HCT116 (cell line): ENCODE data around the gene METTL21C. TPM values are rescaled to one million over a fixed set of nuclear protein-coding genes. Genes with fewer than 3 reads are reported as not detected.

ENCODE experiments used
- ATAC-seq: fragments of 200-7000 bp; cut with Tn5 transposase; 2 replicates; pipeline ENCODE4 v1.9.1; 2020; ENCODE audit warnings: mild to moderate bottlenecking, moderate library complexity
- BruUV-seq: library from RNA; stranded (reverse); fragments of 400-500 nt; replicated peaks from 2 replicates; lab custom pipeline; 2021; lab: Mats Ljungman, UMichigan
- CTCF ChIA-PET: fragments of 300-600 bp; sonication (Branson Sonifier 250); formaldehyde crosslinking; loops from one replicate; lab custom pipeline; 2021; ENCODE audit warnings: antibody characterized with exemption; lab: Charles Lee
- POLR2A ChIA-PET: fragments of 300-600, 350-600 bp; sonication (Branson Sonifier 250); formaldehyde crosslinking; loops from one replicate; lab custom pipeline; 2021; ENCODE audit warnings: antibody characterized with exemption; lab: Charles Lee
- RAD21 ChIA-PET, 2 experiments: fragments of 300-600 bp; sonication (Branson Sonifier 250); formaldehyde crosslinking; loops; one replicate each; lab custom pipeline; 2023; ENCODE audit warnings: low total read pairs in 2 of 2; ENCODE audit not compliant: uncharacterized antibody in 2 of 2, unreplicated experiment in 2 of 2, low non-redundant PET in 1 of 2; lab: Charles Lee
- DNase-seq: peaks from one replicate; pipeline ENCODE4 v3.0.0-alpha.2; 2010; ENCODE audit warnings: low read depth, low spot score
- H2AFZ ChIP-seq: fragments of 200-600 bp; shearing (Covaris generic), sonication (generic); 2 replicates; pipeline ENCODE4 v1.6.1; 2017; ENCODE audit warnings: low read depth, mixed run types, mixed read lengths, antibody characterized with exemption, low read length; ENCODE audit not compliant: poor library complexity, severe bottlenecking
- H3K27ac ChIP-seq: 2 replicates; pipeline ENCODE4 v1.5.1; 2012; ENCODE audit warnings: low read depth, low read length
- H3K27me3 ChIP-seq: fragments of 200-600 bp; sonication (generic); 2 replicates; pipeline ENCODE4 v1.6.1; 2016; ENCODE audit warnings: mixed run types, low read length, mixed read lengths; ENCODE audit not compliant: insufficient read depth
- H3K36me3 ChIP-seq, 2 experiments: fragments of 200-500 bp in 1 of 2; fragments of 200-600 bp in 1 of 2; sonication (Bioruptor generic) in 1 of 2; sonication (generic) in 1 of 2; 2 replicates each; pipeline versions ENCODE4 v1.5.1 to v1.6.1; 2014 to 2016; ENCODE audit warnings: low read length in 2 of 2, inconsistent platforms in 1 of 2, mixed read lengths in 1 of 2, mixed run types in 1 of 2; ENCODE audit not compliant: insufficient read depth in 2 of 2, control insufficient read depth in 1 of 2
- H3K4me1 ChIP-seq, 2 experiments: fragments of 200-600 bp in 1 of 2; sonication (generic) in 1 of 2; 2 replicates each; pipeline versions ENCODE4 v1.5.1 to v1.6.1; 2012 to 2017; ENCODE audit warnings: low read length in 2 of 2, inconsistent platforms in 1 of 2, mild to moderate bottlenecking in 1 of 2, mixed read lengths in 1 of 2, mixed run types in 1 of 2, moderate library complexity in 1 of 2; ENCODE audit not compliant: insufficient read depth in 2 of 2, control insufficient read depth in 1 of 2
- H3K4me2 ChIP-seq: fragments of 200-600 bp; sonication (generic); 2 replicates; pipeline ENCODE4 v1.6.1; 2017; ENCODE audit warnings: mixed run types, low read length, mixed read lengths
- H3K4me3 ChIP-seq, 2 experiments: fragments of 200-600 bp in 1 of 2; sonication (generic) in 1 of 2; replicated peaks in 1 of 2; 2 replicates each; pipeline ENCODE4 v1.5.1; 2011 to 2016; ENCODE audit warnings: low read length in 2 of 2, control low read depth in 1 of 2, low read depth in 1 of 2, mild to moderate bottlenecking in 1 of 2, mixed read lengths in 1 of 2, mixed run types in 1 of 2
- H3K79me2 ChIP-seq: fragments of 200-600 bp; sonication (generic); 2 replicates; pipeline ENCODE4 v1.6.1; 2017; ENCODE audit warnings: mild to moderate bottlenecking, mixed run types, low read length, moderate library complexity, mixed read lengths; ENCODE audit not compliant: insufficient read depth
- H3K9ac ChIP-seq: fragments of 200-600 bp; sonication (generic); 2 replicates; pipeline ENCODE4 v1.6.1; 2016; ENCODE audit warnings: low read length, mixed read lengths
- H3K9me2 ChIP-seq: fragments of 200-600 bp; sonication (generic), shearing (Covaris generic); 2 replicates; pipeline ENCODE4 v1.6.1; 2017; ENCODE audit warnings: mixed run types, mild to moderate bottlenecking, moderate library complexity; ENCODE audit not compliant: insufficient read depth
- H3K9me3 ChIP-seq, 2 experiments: fragments of 200-500 bp in 1 of 2; fragments of 200-600 bp in 1 of 2; sonication (Bioruptor generic) in 1 of 2; sonication (generic) in 1 of 2; 2 replicates each; pipeline ENCODE4 v1.6.1; 2014 to 2017; ENCODE audit warnings: low read length in 2 of 2, mixed read lengths in 2 of 2, inconsistent platforms in 1 of 2, low read depth in 1 of 2, mild to moderate bottlenecking in 1 of 2, mixed run types in 1 of 2, moderate library complexity in 1 of 2; ENCODE audit not compliant: control insufficient read depth in 1 of 2, insufficient read depth in 1 of 2
- H4K20me1 ChIP-seq: fragments of 200-600 bp; sonication (generic), shearing (Covaris generic); 2 replicates; pipeline ENCODE4 v1.6.1; 2017; ENCODE audit warnings: mixed run types, mild to moderate bottlenecking, moderate library complexity; ENCODE audit not compliant: insufficient read depth
- CEBPB ChIP-seq: IDR thresholded peaks from 2 replicates; pipeline ENCODE4 v1.6.1; 2012; ENCODE audit warnings: low read depth
- EGR1 ChIP-seq: IDR thresholded peaks from 2 replicates; pipeline ENCODE4 v1.6.1; 2012; ENCODE audit warnings: low read depth
- EZH2 ChIP-seq: fragments of 200-600 bp; sonication (generic); IDR thresholded peaks from 2 replicates; pipeline ENCODE4 v1.6.1; 2017; ENCODE audit warnings: antibody characterized with exemption, mixed run types
- JUND ChIP-seq: IDR thresholded peaks from 2 replicates; pipeline ENCODE4 v1.6.1; 2012
- POLR2A ChIP-seq: IDR thresholded peaks from 2 replicates; pipeline ENCODE4 v1.7.0; 2011; ENCODE audit warnings: borderline replicate concordance; ENCODE audit not compliant: insufficient read depth, insufficient read length; ENCODE audit errors: extremely low read depth
- SIN3A ChIP-seq: IDR thresholded peaks from 2 replicates; pipeline ENCODE4 v1.6.1; 2012; ENCODE audit warnings: low read depth
- SRF ChIP-seq: IDR thresholded peaks from 2 replicates; pipeline ENCODE4 v1.6.1; 2012; ENCODE audit warnings: low read depth
- ZFX ChIP-seq: fragments of 450-650 bp; IDR thresholded peaks from 2 replicates; pipeline ENCODE4 v1.6.1; 2017
- intact Hi-C: fragments of 100-400 bp; cut with micrococcal nuclease; formaldehyde crosslinking; loops from 2 replicates; pipeline ENCODE4 v1.10.0; 2022
- total RNA-seq: library from RNA; stranded (reverse); gene quantifications from one replicate; pipeline ENCODE4 v1.2.1, GENCODE V29; 2021; ENCODE audit not compliant: unreplicated experiment
- TF ChIP-seq, protein P1 (sequence below): IDR thresholded peaks from 2 replicates; pipeline ENCODE4 v1.6.1; 2012; ENCODE audit warnings: low read depth

METTL21C gene
- total RNA-seq, 1 experiment from 2014 or later = not detected

DNA sequence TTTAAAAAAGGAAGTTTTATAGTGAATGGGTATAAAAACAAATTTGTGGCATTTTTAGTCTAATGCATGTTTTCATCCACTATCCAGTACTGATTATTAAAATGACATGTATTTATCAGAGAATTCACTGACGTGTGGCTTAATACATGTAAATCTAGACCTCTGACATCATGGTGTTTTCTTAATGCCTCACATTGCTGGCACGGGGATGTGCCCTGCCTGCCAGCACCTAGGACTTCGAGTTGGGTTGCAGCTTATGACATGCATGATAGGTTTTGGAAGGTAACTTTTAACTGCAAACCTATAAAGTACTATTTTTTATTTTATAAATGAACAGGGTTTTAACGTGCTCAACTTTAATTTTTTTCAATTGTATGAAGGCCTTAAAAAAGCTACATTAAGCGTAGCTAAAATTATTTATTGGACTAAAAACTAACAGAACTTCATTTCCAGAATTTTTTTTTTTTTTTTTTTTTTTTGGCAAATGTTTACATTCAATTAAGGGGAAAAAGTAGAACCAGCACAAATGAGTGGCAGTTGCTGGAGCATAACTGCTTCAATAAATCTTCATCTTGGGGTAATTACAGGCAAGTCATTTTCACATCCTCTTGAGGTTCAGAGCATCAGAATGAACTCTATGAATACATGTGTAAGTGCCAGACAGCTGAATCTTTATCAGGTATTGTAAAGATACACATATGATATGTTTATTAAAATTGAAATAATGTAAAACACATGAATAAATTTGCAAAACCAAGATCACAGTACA is 16.3 kb downstream of the METTL21C start:
- Histone ChIP-seq H3K9me3 (no peaks in the 10 kb centered on the region), H3K4me1 (no peaks in the 10 kb centered on the region), H3K4me2 (no peak overlapping the region), H3K79me2 (no peaks in the 10 kb centered on the region), H3K27ac (no peak overlapping the region), H2AFZ (no peak overlapping the region), H3K9ac (no peak overlapping the region), H3K27me3 (no peaks in the 10 kb centered on the region), H4K20me1 (no peaks in the 10 kb centered on the region), H3K36me3 (peaks cover 16 to 27% of the 10 kb centered on the region in 2 experiments; a peak in 3 of 4 replicates), H3K4me3 (no peak overlapping the region)
- no TSS peak for BruUV-seq
- ChIA-PET POLR2A (no interaction called here), CTCF (no interaction called here)
- intact Hi-C loops = no loop called here
- TF ChIP-seq ZFX (no peak), CEBPB (no peak), SIN3A (no peak), SRF (no peak), EGR1 (no peak), POLR2A (no peak), JUND (no peak), EZH2 (no peak)
- TF ChIP-seq, protein P1, sequence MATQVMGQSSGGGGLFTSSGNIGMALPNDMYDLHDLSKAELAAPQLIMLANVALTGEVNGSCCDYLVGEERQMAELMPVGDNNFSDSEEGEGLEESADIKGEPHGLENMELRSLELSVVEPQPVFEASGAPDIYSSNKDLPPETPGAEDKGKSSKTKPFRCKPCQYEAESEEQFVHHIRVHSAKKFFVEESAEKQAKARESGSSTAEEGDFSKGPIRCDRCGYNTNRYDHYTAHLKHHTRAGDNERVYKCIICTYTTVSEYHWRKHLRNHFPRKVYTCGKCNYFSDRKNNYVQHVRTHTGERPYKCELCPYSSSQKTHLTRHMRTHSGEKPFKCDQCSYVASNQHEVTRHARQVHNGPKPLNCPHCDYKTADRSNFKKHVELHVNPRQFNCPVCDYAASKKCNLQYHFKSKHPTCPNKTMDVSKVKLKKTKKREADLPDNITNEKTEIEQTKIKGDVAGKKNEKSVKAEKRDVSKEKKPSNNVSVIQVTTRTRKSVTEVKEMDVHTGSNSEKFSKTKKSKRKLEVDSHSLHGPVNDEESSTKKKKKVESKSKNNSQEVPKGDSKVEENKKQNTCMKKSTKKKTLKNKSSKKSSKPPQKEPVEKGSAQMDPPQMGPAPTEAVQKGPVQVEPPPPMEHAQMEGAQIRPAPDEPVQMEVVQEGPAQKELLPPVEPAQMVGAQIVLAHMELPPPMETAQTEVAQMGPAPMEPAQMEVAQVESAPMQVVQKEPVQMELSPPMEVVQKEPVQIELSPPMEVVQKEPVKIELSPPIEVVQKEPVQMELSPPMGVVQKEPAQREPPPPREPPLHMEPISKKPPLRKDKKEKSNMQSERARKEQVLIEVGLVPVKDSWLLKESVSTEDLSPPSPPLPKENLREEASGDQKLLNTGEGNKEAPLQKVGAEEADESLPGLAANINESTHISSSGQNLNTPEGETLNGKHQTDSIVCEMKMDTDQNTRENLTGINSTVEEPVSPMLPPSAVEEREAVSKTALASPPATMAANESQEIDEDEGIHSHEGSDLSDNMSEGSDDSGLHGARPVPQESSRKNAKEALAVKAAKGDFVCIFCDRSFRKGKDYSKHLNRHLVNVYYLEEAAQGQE = no peak
- TF ChIP-seq, all 23 proteins: peak for 0
- no peak for DNase-seq
- RAD21 ChIA-PET = no interaction called here
- ATAC-seq = no peak
- no peaks in the 10 kb centered on the region for H3K9me2 ChIP-seq
